Measurements from ENCODE around the gene FAM187B.

FAM187B gene

GRCh38 chr19:35247526-35248309 is 19.2 kb upstream of the FAM187B start (continued):
- TF ChIP-seq ZNF280D (tag by site-specific recombination; IDR thresholded peaks at IDR 0.05) (peak; percentile 54; the same call in 1 of the 2 replicates), ZNF280C (tag by site-specific recombination; IDR thresholded peaks at IDR 0.05) (no peak), ZFP37 (tag by site-specific recombination; IDR thresholded peaks at IDR 0.05) (no peak; the same call in 1 of the 2 replicates), ZNF398 (tag by site-specific recombination; IDR thresholded peaks at IDR 0.05) (peak; percentile 82), HIC1 (tag by site-specific recombination; IDR thresholded peaks at IDR 0.05) (peak; percentile 49; the same call in 1 of the 2 replicates), ZNF580 (tag by site-specific recombination; IDR thresholded peaks at IDR 0.05) (0 out of 2 replicates have a peak, but pooled peaks have one; percentile 66), ZXDB (tag by site-specific recombination; IDR thresholded peaks at IDR 0.05) (0 out of 2 replicates have a peak, but pooled peaks have one; percentile 96), ZBTB21 (tag by site-specific recombination; IDR thresholded peaks at IDR 0.05) (peak; percentile 69), ZNF596 (tag by site-specific recombination; IDR thresholded peaks at IDR 0.05) (no peak), ZSCAN4 (tag by site-specific recombination; IDR thresholded peaks at IDR 0.05) (no peak; the same call in none of the 2 replicates), ZNF639 (tag by site-specific recombination; IDR thresholded peaks at IDR 0.05) (no peak), ZNF830 (tag by site-specific recombination; IDR thresholded peaks at IDR 0.05; ENCODE audit: low read depth) (no peak), GLI4 (tag by site-specific recombination; IDR thresholded peaks at IDR 0.05) (no peak), ZNF785 (tag by site-specific recombination; IDR thresholded peaks at IDR 0.05) (0 out of 2 replicates have a peak, but pooled peaks have one; percentile 18), ZNF621 (tag by site-specific recombination; IDR thresholded peaks at IDR 0.05) (no peak), ZBTB6 (tag by site-specific recombination; IDR thresholded peaks at IDR 0.05) (0 out of 2 replicates have a peak, but pooled peaks have one; percentile 34), ZNF560 (tag by site-specific recombination; IDR thresholded peaks at IDR 0.05; ENCODE audit: borderline replicate concordance) (no peak), ZNF658 (tag by site-specific recombination; IDR thresholded peaks at IDR 0.05) (peak; percentile 67; the same call in 1 of the 2 replicates), ZNF514 (tag by site-specific recombination; IDR thresholded peaks at IDR 0.05) (no peak), EGR2 (tag by site-specific recombination; IDR thresholded peaks at IDR 0.05; ENCODE audit: low read depth) (peak; percentile 87), ZNF175 (tag by site-specific recombination; IDR thresholded peaks at IDR 0.05) (no peak), KLF9 (tag by site-specific recombination; IDR thresholded peaks at IDR 0.05; ENCODE audit: low read depth) (peak; percentile 82), KLF10 (tag by site-specific recombination; IDR thresholded peaks at IDR 0.05) (peak; percentile 66)
